GM19099 (cell line): ENCODE measurements around the gene BET1L.

Experiments
- POLR2A ChIP-seq: IDR thresholded peaks from 3 replicates; pipeline ENCODE4 v1.6.1; 2011; ENCODE audit warnings: low read depth; ENCODE audit not compliant: insufficient read length; ENCODE audit errors: extremely low read depth

Gene BET1L

GRCh38 chr11:206526-207207 lies 532 bp downstream of the BET1L start:
- TF ChIP-seq POLR2A = no peak

GRCh38 chr11:206002-206384 lies 1.2 kb downstream of the BET1L start:
- no peak for TF ChIP-seq POLR2A

GRCh38 chr11:205221-206001 lies 1.8 kb downstream of the BET1L start:
- TF ChIP-seq POLR2A = no peak

GRCh38 chr11:204587-205109 lies 2.6 kb downstream of the BET1L start:
- no peak for TF ChIP-seq POLR2A

GRCh38 chr11:203945-204586 lies 3.1 kb downstream of the BET1L start:
- TF ChIP-seq POLR2A = no peak

- no peak for TF ChIP-seq POLR2A
Observed at GRCh38 chr11:203056-203944, 3.9 kb downstream of the BET1L start.

GRCh38 chr11:202490-202889 lies 4.7 kb downstream of the BET1L start:
- TF ChIP-seq POLR2A = no peak

- TF ChIP-seq POLR2A = no peak
Observed at GRCh38 chr11:201966-202365, 5.2 kb downstream of the BET1L start.

GRCh38 chr11:200224-201003 lies 6.8 kb downstream of the BET1L start:
- no peak for TF ChIP-seq POLR2A

- TF ChIP-seq POLR2A = no peak
Observed at GRCh38 chr11:199782-200181, 7.4 kb downstream of the BET1L start.

GRCh38 chr11:199004-199581 lies 8.1 kb downstream of the BET1L start:
- TF ChIP-seq POLR2A = no peak

- no peak for TF ChIP-seq POLR2A
Observed at GRCh38 chr11:198236-198806, 8.9 kb downstream of the BET1L start.

GRCh38 chr11:197741-198235 lies 9.4 kb downstream of the BET1L start:
- TF ChIP-seq POLR2A = no peak
